Measurements from ENCODE around the gene NEDD8.

- no peak for TF ChIP-seq CTCF (conservative IDR thresholded peaks at IDR 0.05; ENCODE audit: low read length)
- no peak for TF ChIP-seq EZH2phosphoT487 (IDR thresholded peaks at IDR 0.05; ENCODE audit: borderline replicate concordance)
Measured at GRCh38 chr14:24251880-24252288, 19.7 kb upstream of the NEDD8 start.
